GM23248 (cell line): Measurements from ENCODE around the gene PPP1R11.

Experiments
- EZH2 ChIP-seq: fragments of 200-600 bp; sonication (generic); IDR thresholded peaks from 2 replicates; pipeline ENCODE4 v1.6.1; 2018; ENCODE audit warnings: antibody characterized with exemption, mild to moderate bottlenecking; ENCODE audit not compliant: insufficient read depth, poor library complexity, severe bottlenecking
- EZH2phosphoT487 ChIP-seq: fragments of 200-600 bp; sonication (generic); IDR thresholded peaks from 2 replicates; pipeline ENCODE4 v1.6.1; 2018; ENCODE audit warnings: antibody characterized with exemption, moderate library complexity, mild to moderate bottlenecking, low read depth; ENCODE audit not compliant: insufficient read depth

GRCh38 chr6:30097902-30098768, 31.1 kb downstream of the PPP1R11 start:
- no peak for TF ChIP-seq EZH2
- no peak for TF ChIP-seq EZH2phosphoT487
